PFSK-1 (cell line): ENCODE results near the gene LIPC.

Experiments used
- POLR2AphosphoS5 ChIP-seq: IDR thresholded peaks from 2 replicates; pipeline ENCODE4 v1.6.1; 2012; ENCODE audit warnings: low read depth, mild to moderate bottlenecking, control low read depth, low read length, moderate library complexity
- REST ChIP-seq, 2 experiments: IDR thresholded peaks; 2 replicates each; pipeline versions ENCODE4 v1.6.1 to v1.8.0; 2011 to 2012; ENCODE audit warnings: low read depth in 2 of 2, low read length in 2 of 2, control low read depth in 1 of 2, inconsistent platforms in 1 of 2, mild to moderate bottlenecking in 1 of 2, moderate library complexity in 1 of 2; ENCODE audit not compliant: insufficient read depth in 1 of 2
- SIN3A ChIP-seq: IDR thresholded peaks from 2 replicates; pipeline ENCODE4 v1.6.1; 2012; ENCODE audit warnings: mild to moderate bottlenecking, low read length, moderate library complexity, borderline replicate concordance; ENCODE audit not compliant: insufficient read depth
- TAF1 ChIP-seq: IDR thresholded peaks from 2 replicates; pipeline ENCODE4 v1.6.1; 2012; ENCODE audit warnings: low read length, control low read depth, borderline replicate concordance; ENCODE audit not compliant: insufficient read depth

- TF ChIP-seq REST (IDR thresholded peaks at IDR 0.05; ENCODE audit: insufficient read depth in 1 of 2, low read depth in 2 of 2, low read length in 2 of 2): no peak
- TF ChIP-seq TAF1: no peak
- TF ChIP-seq POLR2AphosphoS5: no peak
- TF ChIP-seq SIN3A: no peak
Measured at GRCh38 chr15:58410353-58410752, 21.4 kb upstream of the LIPC start.
